SHP77 (cell line): ENCODE data around the gene NDUFA7.
"Not testable (repeated sequence)": the region's sequence is repeated elsewhere in the genome, so short reads cannot be mapped to it uniquely, and the experiment has no call there.

ENCODE experiments used
- DNase-seq, 2 experiments: peaks; one replicate each; lab custom pipeline; 2025; lab: John Stamatoyannopoulos, UW

NDUFA7 gene

DNA sequence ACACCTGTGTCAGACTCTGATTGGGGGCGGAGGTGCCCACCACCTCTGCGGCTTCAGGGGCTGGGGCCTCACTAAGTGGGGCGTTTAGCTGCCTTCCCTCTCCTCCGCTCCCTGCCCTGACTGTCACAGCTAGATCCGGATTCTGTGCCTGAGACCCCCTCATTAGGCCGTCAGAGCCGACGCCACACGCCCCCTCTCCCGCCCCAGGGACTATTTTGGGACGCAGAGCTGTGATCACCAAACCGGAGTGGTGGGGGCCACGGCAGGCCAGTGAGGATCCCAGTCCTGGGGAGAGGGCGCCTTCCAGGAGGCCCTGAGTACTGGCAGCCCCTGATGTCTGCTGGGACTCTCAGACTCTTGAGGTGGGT lies 21.1 kb upstream of the NDUFA7 start:
- DNase-seq = no peak

DNA sequence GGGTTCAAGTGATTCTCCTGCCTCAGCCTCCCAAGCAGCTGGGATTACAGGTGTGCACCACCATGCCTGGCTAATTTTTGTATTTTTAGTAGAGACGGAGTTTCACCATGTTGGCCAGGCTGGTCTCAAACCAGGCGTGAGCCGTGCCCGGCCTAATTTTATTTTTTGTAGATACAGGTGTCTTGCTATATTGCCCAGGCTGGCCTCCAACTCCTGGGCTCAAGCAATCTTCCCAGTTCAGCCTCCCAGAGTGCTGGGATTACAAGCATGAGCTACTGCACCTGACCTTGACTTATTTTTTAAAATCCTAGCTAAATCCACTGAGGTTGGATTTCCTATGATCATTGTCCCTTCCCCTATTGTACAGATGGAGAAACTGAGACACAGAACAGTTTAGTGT lies 20.3 kb upstream of the NDUFA7 start:
- not testable (repeated sequence) for DNase-seq

DNA sequence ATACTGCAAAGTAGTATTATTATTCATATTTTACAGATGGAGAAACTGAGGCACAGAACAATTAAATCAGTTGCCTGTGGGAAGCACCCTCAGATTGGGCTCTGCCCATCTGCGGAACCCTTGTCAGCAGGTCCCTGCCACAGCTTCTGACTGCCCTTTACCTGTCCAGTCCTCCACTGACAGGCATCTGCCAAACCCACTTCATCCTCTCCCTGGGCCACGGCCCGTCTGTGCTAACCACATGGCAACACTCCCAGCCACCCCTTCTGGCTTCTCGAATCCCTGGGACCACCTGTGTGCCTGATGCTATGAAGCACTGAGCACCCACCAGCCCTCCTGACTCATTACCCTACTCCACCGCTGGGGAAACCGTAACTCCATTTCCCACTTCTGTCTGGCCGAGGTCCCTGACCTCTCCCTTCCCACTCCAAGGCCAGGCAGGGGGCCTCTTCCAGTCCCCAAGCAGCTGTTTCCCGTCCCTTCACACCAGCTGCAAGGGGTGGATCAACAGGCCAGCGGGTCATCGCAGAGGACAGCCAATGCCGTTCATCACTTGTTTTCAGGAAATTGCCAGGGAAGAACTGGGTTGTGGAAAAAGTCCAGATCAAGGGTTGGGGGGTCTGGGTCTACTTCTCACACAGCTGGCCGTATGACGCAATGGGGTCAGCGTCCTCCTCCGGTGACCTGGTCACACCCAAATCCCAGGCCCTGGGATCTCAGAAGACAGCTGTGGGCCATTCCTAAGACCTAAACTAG lies 19.3 kb upstream of the NDUFA7 start:
- DNase-seq = no peak

DNA sequence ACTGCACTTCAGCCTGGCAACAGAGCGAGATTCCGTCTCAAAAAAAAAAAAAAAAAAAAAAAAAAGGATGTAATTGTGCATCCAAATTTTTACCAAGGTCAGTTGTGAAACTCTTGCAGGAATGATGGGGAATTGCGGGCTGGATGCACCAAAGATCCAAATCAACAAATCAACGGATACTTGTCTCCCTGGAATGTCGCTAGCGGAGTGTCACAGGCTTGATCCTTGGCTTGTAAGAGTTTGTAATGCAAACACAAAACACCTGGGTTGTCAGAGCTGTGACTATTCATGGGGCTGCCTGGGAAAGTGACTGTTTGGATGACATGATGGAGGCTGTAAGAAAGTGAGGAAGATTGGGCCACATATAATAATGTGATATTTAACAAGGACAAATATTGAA lies 17.7 kb upstream of the NDUFA7 start:
- DNase-seq = no peak

DNA sequence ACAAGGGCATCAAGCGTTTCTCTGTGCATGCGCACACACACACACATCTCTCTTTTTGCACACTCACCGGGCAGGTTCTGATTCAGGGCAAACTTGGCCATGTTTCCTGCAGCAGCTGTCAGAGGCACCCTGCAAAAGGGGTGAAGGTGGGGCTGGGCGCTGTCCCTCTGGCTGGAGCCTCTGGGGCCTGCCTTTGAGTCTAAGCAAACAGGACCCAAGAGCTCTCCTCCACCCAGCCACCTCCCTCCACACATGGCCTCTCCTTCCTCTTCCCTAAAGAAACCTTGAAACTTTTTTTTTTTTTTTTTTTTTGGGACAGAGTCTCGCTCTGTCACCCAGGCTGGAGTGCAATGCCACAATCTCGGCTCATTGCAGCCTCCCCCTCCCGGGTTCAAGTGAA lies 16.6 kb upstream of the NDUFA7 start:
- DNase-seq = no peak

DNA sequence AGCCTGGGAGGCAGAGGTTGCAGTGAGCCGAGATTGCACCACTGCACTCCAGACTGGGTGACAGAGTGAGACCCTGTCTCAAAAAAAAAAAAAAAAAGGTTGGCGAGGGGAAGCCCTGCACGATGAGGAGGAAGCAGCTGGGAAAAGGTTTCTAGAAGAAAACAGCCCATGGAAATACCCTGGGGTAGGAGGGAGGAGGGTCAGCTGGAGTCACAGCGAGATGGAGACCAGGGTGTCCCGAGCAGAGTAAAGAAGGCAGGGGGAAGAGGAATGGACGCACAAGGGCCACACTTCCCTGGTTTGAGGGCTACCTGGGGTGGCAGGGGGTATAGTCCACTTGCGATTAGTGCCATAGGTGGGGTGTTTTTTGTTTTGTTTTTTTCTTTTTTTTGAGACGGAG lies 15.5 kb upstream of the NDUFA7 start:
- no peak for DNase-seq

DNA sequence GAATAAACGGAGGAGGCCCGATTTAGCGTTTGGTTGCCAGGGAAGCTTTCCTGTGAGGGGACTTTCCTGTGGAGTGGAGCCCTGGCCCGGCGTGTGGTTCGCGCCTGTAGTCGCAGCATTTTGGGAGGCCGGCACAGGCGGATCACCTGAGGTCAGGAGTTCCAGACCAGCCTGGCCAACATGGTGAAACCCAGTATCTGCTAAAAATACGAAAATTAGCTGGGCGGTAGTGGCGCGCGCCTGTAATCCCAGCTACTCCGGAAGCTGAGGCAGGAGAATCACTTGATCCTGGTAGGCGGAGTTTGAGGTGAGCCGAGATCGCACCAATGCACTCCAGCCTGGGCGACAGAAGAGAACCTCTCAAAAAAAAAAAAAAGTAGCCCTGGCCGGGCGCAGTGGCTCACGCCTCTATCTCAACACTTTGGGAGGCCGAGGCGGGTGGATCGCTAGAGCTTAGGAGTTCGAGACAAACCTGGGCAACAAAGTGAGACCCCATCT lies 14.9 kb upstream of the NDUFA7 start:
- DNase-seq = no peak

DNA sequence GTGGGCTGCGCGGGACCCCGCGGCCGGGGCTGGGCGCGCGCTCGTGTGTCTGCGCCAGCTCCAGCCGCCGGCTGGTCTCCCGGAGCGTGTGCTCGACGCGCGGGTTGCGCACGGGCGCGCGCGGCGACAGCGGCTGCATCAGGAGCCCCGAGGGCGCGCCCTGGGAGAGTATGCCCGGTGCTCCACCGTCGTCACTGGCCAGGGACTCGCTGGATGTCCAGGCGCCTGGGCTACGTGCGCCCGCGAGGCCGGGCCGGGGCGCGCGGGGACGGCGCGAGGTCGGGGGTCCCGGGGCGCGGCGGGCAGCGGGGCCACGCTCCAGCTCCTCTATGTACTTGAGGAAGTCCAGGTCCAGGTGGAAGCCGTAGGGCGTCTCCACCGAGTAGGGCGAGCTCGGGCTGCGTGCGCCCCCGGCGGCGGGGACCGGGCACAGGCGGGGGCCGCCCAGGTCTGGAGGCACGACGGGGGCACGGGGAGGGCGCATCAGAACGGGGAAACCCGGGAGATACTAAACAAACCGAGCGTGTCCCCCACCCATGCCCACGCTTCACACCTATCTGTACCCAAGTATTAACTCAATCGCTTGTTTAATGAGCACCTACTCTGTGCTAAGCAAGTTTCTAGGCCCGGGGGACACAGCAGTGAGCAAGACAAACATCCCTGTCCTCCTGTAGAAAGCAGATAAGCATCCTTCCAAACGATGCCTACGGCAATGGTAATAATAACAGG lies 14.3 kb upstream of the NDUFA7 start:
- DNase-seq = peak; percentile 73

DNA sequence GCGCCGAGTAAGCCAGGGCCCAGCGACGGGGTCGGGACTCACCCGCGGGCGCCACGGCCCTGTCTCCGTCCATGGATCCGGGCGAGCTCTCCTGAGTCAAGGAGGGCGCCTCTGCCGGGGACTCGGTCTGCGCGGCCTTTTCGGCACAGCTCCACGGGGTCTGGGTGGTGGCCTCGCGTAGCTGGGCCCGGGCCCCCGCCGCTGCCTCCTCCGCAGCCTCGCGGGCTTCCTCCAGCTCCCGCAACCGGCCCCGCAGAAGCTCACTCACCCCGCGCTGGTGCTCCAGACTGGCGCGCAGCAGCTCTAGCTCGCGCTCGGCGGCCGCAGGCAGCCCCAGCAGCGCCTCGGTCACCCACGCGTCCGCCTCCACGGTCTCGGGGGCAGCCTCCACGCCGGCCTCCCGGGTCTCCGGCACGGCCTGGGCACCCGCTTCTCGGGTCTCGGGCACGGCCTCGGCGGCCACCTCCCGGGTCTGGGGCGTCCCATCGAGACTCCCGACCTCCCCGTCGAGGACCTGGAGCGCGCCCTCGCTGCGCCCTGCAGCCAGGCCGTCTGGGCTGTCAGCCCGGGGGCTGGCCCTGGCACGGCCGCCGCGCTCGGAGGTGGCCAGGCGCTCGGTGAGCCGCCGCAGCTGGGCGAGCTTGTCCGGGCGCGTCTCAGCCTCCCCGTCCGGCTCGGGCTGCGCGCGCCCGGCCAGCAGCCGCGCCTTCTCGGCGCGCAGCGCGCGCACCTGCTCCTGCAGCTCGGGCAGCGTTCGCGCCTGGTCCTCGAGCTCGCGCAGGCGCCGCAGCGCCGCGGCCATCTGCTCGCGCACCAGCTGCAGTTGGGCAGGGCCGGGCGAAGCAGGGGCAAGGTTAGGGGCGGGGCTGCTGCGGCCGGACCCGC lies 13.5 kb upstream of the NDUFA7 start:
- DNase-seq = peak; percentile 73 to 79

DNA sequence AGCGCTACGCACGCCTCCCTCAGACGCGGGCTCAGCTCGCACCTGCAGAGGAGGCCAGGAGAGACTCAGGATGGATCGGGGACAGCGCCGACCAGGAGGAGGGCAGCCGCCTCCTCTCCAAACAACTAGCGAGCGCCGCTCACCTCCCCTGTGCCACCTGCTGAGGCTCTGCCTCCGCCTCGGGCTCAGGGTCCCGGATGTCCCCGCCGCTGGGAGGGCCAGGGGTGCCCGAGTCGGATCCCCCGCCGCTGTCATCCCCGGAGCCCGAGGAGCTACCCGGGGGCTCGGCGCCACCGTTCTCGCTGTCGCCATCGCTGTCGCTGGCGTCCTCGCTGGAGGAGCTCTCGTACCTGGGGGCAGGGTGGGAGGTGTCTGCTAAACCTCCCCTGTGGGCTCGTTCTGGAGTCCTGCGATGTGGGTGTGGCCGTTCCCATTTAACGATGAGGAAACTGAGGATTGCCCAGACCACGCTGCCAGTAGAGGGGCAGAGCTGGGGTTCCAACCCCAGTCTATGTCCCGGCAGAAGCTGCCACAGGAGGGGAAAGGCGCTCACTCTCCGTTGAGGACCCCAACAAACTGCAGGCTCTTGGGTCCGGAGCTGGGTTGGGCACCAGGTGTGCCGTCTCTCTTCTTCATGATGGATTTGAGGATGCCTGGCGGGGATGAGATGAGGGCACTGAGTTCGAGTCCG lies 12.7 kb upstream of the NDUFA7 start:
- peak in 1 of 2 experiments; percentile 14 for DNase-seq

DNA sequence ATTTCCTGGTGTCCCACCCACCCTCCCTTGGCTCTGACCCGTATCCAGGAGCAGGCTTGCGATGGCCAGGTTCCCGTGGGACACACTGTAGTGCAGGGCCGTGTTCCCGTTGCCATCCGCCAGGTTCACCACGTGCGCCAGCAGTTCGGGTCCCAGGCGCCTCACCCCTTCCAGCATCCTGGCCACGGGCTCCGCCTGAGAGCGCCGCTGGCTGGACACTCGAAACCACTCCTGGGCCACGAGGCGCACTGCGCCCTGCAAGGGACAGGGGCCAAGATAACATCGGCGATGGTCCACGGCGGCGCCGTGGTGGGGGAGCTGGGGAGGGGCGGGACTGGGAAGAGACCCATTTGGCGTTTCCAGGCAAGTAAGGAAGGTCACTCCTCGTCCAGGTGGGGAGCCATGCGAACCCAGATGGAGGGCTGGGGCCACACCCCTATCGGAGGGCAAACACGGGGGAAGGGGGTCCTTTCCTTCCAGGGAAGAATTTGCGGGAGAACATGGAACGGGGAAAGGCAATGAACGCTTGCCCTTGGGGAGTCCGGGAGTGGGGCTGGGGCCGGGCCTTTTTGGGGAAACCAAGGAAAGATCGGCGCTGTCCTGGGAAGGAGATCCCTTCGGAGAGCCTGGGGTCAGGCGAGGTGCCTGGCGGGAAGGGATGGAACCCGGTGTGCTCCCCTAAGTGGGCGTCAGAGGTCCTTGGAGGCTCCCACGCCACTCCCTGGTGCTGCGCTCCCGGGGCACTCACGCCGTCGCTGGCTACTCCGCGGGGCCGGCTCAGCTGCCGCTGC lies 12.0 kb upstream of the NDUFA7 start:
- no peak for DNase-seq

DNA sequence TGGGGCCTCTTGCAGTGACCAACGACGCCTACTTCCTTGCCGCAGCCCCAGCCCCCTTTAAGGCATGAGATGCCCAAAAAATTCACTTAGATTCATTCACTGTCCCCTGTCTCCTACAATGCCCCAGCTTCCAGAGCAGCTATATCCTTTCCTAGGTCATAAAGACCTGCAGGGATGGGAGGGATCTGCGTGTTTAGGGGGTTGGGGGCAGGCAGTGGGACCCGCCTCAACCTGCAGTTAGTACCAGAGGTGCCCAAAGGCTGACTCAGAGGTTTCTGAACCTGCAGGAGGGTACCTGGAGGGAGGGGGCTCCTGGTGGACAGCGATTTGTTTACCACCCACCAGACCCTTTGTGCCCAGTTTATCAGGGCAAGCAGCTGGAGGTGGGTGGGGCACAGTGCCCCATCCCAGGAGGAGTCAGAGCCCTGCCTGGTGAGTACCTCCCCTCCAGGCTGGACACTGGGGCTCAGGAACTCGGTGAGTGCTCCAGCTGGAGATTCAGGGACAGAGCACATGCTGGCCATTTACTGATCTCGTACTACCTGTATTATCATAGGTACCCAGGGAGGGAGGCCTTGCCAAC lies 10.2 kb upstream of the NDUFA7 start:
- no peak for DNase-seq

DNA sequence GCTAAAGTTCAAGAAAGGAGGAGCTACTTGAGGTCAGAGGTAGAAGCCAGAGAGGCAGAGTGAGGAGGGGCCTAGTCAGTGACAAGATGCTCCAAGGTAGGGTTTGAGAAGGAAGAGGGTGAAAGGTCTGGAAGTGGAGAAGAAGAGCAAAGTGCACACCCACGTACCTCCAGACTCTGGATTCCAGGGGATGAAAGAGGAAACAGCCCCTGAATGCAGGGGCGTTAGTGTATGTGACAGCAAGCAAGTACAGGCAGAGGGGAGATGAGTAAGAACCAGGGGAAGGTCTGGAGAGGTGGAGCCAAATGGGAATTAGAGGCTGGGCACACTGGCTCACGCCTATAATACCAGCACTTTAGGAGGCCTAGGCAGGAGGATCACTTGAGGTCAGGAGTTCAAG lies 8.8 kb upstream of the NDUFA7 start:
- DNase-seq = no peak

DNA sequence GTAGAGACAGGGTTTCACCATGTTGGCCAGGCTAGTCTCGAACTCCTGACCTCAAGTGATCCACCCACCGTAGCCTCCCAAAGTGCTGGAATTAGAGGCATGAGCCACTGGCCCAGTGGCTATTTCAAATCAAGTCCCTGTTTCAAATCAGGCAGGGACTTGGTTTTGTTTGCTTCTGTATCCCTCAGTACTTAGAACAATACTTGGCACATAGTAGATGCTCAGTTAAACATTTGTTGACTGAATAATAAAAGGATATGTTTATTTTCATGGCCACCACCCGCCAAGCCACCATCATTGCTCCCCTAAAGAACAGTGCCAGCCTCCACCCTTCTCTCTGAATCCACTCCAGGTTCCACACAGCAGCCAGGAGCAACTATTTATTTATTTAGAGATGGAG lies 4.3 kb upstream of the NDUFA7 start:
- no peak for DNase-seq

DNA sequence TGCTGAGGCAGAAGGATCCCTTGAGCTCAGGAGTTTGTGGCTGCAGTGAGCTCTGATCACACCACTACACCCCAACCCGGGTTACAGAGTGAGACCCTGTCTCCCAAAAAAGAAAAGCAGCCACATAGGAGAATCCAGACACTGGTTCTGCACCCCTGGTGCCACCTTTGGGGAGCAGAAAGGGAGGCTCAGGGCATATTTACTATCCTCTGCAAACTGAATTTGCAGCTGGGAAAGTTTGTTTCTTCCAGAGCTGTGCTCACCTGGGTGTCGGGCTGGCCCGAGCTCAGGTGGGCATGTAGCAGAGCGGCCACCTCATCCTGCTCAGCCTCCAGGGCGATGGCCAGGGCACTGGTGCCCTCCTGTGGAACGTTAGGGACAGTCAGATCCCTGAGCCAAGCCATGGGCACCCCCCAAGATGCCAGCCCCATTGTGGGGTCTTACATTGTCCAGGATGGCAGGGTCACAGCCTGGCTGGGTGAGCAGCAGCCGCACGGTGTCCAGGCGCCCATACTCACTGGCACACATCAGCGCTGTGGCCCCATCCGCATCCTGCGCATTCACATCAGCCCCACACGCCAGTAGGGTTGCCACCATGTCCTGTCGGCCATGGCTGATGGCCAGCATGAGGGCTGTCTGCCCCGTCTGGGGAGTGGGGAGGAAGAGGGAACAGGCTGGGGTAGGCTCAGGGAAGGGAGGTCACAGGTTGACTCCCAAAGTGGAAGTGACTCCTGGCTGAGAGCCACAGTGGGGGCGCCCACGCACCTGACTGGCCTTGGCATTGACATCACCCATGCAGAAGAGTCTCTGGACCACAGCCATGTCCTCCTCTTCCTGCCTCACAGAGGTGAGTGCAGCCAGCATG lies 3.2 kb upstream of the NDUFA7 start:
- no peak for DNase-seq

DNA sequence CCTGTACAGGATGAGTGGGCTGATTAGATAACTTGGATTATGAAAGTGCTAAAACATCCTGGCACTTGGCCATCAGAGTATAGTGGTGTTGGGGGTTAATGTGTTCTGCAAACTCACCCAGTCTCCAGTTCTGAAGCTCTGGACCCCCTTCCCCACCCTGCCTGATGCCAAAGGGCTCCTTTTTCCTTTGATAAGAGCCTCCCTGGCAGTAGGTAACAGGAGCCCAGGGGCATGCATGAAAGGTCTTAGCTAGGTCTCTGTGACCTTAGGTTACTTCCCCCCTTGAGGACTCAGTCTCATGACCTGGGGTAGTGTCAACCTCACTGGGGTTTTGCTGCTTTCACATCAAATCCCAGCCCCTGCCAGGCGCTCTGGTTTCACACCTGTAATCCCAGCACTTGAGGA lies 2.6 kb upstream of the NDUFA7 start:
- DNase-seq = no peak

DNA sequence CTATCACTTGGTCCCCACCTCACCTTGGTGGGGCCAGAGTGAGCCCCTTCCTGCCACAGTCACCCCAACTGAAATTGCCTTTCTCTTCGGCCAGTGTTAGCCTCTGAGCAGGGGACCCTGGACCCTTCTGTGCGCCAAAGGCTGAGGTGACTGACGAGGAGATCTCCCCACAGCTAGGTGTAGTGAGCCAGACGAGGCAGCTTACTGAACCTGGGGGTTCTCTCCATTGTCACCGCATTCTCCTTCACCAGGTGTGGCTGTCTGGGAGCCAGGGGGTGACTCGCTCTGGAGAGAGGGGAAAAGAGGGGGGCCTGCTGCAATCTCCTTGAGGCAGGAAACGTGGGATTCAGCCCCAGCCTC lies 1.4 kb upstream of the NDUFA7 start:
- no peak for DNase-seq

DNA sequence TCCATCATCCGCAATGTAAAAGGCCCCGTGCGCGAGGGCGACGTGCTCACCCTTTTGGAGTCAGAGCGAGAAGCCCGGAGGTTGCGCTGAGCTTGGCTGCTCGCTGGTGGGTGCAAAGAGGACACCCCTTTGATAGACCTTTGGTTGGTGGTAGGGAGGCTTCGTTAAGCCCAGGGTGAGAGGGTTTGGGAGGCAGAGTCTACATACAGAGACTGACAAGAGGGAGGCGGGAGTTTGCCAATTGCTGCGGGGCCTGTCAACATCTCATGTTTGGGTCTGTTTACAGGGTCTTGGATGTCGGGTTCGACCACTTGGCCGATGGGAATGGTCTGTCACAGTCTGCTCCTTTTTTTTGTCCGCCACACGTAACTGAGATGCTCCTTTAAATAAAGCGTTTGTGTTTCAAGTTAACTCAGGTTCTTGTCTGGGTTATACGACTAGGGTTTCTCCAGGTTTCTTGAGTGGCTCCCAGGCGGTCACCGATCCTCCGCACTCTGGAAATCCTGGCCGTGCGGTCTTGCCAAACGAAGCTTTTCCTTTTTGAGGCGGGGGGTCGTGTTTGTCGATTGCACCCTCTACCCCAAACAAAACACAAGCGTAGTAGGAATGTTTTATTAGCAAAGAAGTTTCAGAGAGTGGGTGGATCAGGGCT lies 937 bp upstream of the NDUFA7 start:
- DNase-seq = no peak

DNA sequence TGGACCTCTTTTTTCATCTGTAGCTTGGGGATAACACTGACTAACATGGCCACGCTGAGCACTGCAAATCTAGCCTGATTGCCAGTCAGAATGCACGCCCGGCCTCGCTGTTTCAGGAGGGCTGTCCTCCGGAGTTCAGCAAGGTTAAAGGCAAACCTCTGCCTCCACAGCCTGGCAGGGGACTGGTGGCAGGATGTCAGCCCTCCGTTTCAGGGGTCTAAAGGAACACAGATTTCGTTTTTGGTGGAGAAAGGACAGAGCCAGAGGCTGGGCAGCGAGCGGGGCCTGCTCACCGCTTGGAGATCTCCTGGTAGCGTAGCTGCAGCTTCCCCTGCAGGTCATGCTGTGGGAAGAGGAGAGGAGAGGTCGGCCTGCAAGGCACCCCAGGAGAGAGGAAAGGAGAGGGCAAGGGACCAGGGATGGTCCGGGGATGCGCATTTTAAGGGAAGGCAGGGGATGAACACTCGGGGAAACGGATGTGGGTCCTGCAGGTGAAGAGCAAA lies 560 bp downstream of the NDUFA7 start:
- no peak for DNase-seq
